ENCODE results near the gene DENND6B.

GRCh38 chr22:50261615-50262459, 65.0 kb downstream of the DENND6B start, which contains the start of gene MAPK12:
- no peak for TF ChIP-seq EZH2phosphoT487 (IDR thresholded peaks at IDR 0.05)
- TF ChIP-seq, protein P1, sequence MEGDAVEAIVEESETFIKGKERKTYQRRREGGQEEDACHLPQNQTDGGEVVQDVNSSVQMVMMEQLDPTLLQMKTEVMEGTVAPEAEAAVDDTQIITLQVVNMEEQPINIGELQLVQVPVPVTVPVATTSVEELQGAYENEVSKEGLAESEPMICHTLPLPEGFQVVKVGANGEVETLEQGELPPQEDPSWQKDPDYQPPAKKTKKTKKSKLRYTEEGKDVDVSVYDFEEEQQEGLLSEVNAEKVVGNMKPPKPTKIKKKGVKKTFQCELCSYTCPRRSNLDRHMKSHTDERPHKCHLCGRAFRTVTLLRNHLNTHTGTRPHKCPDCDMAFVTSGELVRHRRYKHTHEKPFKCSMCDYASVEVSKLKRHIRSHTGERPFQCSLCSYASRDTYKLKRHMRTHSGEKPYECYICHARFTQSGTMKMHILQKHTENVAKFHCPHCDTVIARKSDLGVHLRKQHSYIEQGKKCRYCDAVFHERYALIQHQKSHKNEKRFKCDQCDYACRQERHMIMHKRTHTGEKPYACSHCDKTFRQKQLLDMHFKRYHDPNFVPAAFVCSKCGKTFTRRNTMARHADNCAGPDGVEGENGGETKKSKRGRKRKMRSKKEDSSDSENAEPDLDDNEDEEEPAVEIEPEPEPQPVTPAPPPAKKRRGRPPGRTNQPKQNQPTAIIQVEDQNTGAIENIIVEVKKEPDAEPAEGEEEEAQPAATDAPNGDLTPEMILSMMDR (IDR thresholded peaks at IDR 0.05) = no peak
- TF ChIP-seq EZH2 (IDR thresholded peaks at IDR 0.05) = no peak

Data from neural progenitor cell (in vitro differentiated cells).